GM18507 (cell line): ENCODE measurements around the gene SERPINB6.
"Not testable (repeated sequence)": the region's sequence is repeated elsewhere in the genome, so short reads cannot be mapped to it uniquely, and the experiment has no call there.

Experiments used
- DNase-seq: peaks from one replicate; pipeline ENCODE4 v3.0.0; 2011; ENCODE audit warnings: low read depth; ENCODE audit not compliant: insufficient read length; ENCODE audit errors: extremely low spot score
- FAIRE-seq: peaks from 2 replicates; lab custom pipeline; 2011; peaks lifted over from hg19 to GRCh38; lab: Jason Lieb, UNC

The SERPINB6 gene

GRCh38 chr6:3001146-3001772 is 29.9 kb upstream of the SERPINB6 start:
- no peak for FAIRE-seq

GRCh38 chr6:2999618-3000557 is 28.5 kb upstream of the SERPINB6 start, which contains the start of gene NQO2:
Gene NQO2 (plus strand): TSS chr6:2999894. CDS start chr6:3006553, 6,659 bp downstream.
- DNase-seq (peak; percentile 96), FAIRE-seq (peak; percentile 68)

More at GRCh38 chr6:3001146-3001772, 29.9 kb upstream of the SERPINB6 start:
- DNase-seq = no peak

- no peak for DNase-seq
These were observed 27.7 kb upstream of the SERPINB6 start for GRCh38 chr6:2998998-2999617.

GRCh38 chr6:2998249-2998997 is 27.1 kb upstream of the SERPINB6 start:
- not testable (repeated sequence) for DNase-seq
- FAIRE-seq = peak; percentile 100

More at GRCh38 chr6:2998998-2999617, 27.7 kb upstream of the SERPINB6 start:
- no peak for FAIRE-seq

- DNase-seq (no peak), FAIRE-seq (no peak)
These were observed 22.5 kb upstream of the SERPINB6 start for GRCh38 chr6:2993755-2994317.

- FAIRE-seq = no peak
- DNase-seq = no peak
These were observed 21.1 kb upstream of the SERPINB6 start for GRCh38 chr6:2992330-2992979.

GRCh38 chr6:2990932-2991506 is 19.7 kb upstream of the SERPINB6 start:
- FAIRE-seq (no peak), DNase-seq (no peak)

- FAIRE-seq = no peak
- DNase-seq = no peak
These were observed 19.0 kb upstream of the SERPINB6 start for GRCh38 chr6:2990248-2990931.

- FAIRE-seq = peak; percentile 87
- DNase-seq = no peak
These were observed 18.2 kb upstream of the SERPINB6 start for GRCh38 chr6:2989332-2990247.

GRCh38 chr6:2988426-2989331 is 17.3 kb upstream of the SERPINB6 start:
- DNase-seq (peak; percentile 55), FAIRE-seq (peak; percentile 64)

GRCh38 chr6:2988094-2988425 is 16.7 kb upstream of the SERPINB6 start:
- no peak for FAIRE-seq

GRCh38 chr6:2986722-2987221 is 15.4 kb upstream of the SERPINB6 start:
- FAIRE-seq (no peak), DNase-seq (no peak)

More at GRCh38 chr6:2988094-2988425, 16.7 kb upstream of the SERPINB6 start:
- no peak for DNase-seq

GRCh38 chr6:2984738-2985406 is 13.5 kb upstream of the SERPINB6 start:
- FAIRE-seq = no peak
- DNase-seq = no peak

GRCh38 chr6:2982426-2983117 is 11.2 kb upstream of the SERPINB6 start:
- FAIRE-seq = no peak
- DNase-seq = no peak

- DNase-seq (no peak), FAIRE-seq (no peak)
These were observed 9.1 kb upstream of the SERPINB6 start for GRCh38 chr6:2980465-2980855.
